Stimulated activated naive CD8-positive, alpha-beta T cell treated with anti-CD3 and anti-CD28 coated beads, Interleukin-15, Interleukin-2, amounts not matched to agents 100 U/mL and 50 U/mL, for 24 hours (primary cell): Measurements from ENCODE around the gene RNF214.
"Not testable (repeated sequence)": the region's sequence is repeated elsewhere in the genome, so short reads cannot be mapped to it uniquely, and the experiment has no call there.

ENCODE experiments used
- ATAC-seq: fragments of 150-1000 bp; cut with Tn5 transposase; one replicate; pipeline ENCODE4 v1.10.0; 2021
- DNase-seq: peaks from one replicate; pipeline ENCODE4 v3.0.0; 2021

Gene RNF214

DNA sequence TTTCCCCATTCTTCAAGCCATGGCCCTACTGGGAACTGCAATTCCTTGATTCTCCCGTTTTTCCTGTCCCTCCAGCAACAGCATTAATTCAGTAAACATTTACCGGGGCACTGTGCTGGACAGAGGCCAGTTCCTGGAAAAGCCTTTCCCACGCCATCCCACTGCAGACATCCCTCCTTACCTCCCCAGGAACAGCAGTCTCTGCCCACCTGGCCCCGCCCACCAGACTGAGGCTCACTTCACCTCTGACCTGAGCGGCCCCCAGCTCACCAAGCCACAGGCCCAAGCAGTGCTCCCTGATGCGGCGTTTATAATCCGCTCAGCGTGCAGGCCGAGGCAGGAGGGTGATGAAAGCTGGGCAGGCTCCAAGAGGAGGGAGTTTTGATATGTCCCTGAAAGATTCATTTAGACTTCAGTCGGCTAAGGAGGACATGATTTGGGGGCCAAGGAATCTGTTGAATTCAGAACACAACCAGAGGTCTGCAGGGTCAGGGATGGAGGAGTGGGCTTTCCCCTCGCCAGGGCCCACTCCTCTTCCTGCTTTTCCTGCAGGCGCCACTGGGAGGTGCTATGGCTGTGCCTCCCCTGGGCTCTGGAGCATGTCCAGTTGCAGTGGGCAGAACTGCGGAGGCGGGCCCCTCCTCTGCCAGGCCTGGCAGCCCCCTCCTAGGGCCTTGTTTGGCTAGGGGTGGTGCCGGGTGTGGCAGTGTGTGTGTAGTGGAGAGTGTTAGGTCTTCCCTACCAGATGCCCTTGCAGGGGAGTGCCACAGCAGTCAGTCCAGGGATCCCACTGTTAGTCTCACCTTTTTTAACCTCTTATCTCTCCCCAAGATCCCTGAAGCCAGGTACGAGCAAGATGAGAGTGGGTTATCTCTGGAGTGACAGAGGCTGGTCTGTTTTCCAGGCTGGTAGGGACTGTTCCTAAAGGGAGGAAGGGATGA, 34.7 kb upstream of the RNF214 start:
- no peak for DNase-seq
- ATAC-seq, result no peak

- ATAC-seq (no peak), DNase-seq (no peak)
Measured at GRCh38 chr11:117198613-117199012, 33.9 kb upstream of the RNF214 start.

- DNase-seq (no peak), ATAC-seq (no peak)
Measured at GRCh38 chr11:117199053-117199915, 33.2 kb upstream of the RNF214 start, which contains the start of gene TAGLN. Gene TAGLN (plus strand): TSS chr11:117199370. CDS start chr11:117203014, 3,644 bp downstream.

- ATAC-seq (no peak), DNase-seq (no peak)
Measured at GRCh38 chr11:117199916-117200812, 32.3 kb upstream of the RNF214 start.

GRCh38 chr11:117200813-117201657, 31.4 kb upstream of the RNF214 start:
- ATAC-seq (no peak), DNase-seq (no peak)

DNA sequence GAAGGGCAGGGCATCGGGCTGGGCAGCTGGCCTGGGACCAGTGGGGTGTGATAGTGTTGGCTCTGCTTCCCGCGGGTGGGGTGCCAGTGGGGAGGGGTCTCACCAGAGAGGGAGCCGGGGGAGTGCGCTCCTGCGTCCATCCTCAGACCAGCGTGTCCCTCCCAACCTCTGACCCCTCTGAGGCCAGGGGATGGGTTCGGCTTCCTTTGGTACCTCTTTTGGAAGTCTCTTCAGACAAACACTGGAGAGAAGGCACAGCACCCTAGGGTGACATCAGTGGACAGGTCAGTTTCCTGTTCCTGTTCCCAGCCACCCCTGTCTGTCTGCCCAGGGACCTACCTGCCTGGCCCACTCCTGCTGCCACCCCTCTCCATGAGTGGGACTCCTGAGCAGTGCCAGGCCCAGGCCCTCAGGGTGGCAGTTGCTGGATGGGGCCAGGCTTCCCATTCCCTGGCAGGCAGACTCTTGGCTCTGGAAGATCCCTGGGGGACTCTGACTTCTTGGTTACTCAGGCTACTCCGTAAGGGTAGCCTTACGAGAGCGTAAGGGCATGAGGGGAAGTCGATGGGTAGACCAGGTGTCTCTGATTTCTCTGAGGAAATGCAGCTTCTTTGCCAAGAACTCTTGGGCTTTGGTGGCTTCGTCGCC, 30.7 kb upstream of the RNF214 start:
- no peak for DNase-seq
- no peak for ATAC-seq

GRCh38 chr11:117202386-117203068, 29.9 kb upstream of the RNF214 start:
- no peak for DNase-seq
- no peak for ATAC-seq

DNA sequence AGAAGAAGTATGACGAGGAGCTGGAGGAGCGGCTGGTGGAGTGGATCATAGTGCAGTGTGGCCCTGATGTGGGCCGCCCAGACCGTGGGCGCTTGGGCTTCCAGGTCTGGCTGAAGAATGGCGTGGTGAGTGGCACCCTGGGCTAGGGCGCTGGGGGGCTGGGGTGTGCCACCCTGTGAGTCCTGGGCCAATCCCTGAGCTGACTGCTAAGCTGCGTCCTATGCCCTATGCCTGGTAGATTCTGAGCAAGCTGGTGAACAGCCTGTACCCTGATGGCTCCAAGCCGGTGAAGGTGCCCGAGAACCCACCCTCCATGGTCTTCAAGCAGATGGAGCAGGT, 29.4 kb upstream of the RNF214 start:
- DNase-seq, result no peak
- no peak for ATAC-seq

DNA sequence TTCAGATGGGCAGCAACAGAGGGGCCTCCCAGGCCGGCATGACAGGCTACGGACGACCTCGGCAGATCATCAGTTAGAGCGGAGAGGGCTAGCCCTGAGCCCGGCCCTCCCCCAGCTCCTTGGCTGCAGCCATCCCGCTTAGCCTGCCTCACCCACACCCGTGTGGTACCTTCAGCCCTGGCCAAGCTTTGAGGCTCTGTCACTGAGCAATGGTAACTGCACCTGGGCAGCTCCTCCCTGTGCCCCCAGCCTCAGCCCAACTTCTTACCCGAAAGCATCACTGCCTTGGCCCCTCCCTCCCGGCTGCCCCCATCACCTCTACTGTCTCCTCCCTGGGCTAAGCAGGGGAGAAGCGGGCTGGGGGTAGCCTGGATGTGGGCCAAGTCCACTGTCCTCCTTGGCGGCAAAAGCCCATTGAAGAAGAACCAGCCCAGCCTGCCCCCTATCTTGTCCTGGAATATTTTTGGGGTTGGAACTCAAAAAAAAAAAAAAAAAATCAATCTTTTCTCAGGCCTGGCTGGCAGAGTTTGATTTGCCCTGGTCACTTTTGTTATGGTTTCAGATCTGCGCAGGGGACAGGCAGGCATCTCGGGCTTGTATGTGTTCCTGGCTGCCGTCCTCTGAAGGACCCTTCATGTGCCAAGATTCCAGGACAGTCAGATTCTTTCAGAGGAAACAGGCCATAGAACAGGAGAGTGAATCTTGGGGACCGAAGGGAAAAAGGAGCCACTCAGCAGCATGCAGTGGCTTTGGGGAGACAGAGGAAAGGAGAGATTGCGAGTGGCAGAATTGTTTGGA, 28.0 kb upstream of the RNF214 start:
- ATAC-seq (no peak), DNase-seq (no peak)

GRCh38 chr11:117205211-117205818, 27.2 kb upstream of the RNF214 start:
- no peak for ATAC-seq

GRCh38 chr11:117206111-117206510, 26.4 kb upstream of the RNF214 start:
- ATAC-seq, DNase-seq: not testable (repeated sequence)

More at GRCh38 chr11:117205211-117205818, 27.2 kb upstream of the RNF214 start:
- DNase-seq, result no peak

GRCh38 chr11:117206859-117207258, 25.6 kb upstream of the RNF214 start:
- ATAC-seq, DNase-seq: not testable (repeated sequence)

DNA sequence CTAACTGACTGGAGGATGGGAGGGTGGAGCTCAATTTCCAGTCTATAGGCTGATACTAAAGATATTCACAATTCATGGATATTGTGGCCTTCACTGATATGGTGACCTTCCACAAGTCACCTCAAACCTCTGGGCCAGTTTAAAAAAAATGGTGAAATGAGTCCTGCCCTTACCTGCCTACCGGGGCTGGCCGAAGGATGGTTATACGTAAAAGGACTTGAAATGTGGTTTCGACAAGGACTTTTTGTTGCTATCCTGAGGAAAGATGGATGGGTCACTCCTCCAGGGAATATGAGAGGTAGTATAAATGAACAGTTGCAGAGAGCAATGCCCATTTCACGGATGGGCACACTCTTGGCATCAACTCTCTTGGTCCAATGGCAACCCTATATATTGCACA, 25.0 kb upstream of the RNF214 start:
- not testable (repeated sequence) for ATAC-seq, DNase-seq

- not testable (repeated sequence) for ATAC-seq, DNase-seq
Measured at GRCh38 chr11:117208710-117209109, 23.8 kb upstream of the RNF214 start.

DNA sequence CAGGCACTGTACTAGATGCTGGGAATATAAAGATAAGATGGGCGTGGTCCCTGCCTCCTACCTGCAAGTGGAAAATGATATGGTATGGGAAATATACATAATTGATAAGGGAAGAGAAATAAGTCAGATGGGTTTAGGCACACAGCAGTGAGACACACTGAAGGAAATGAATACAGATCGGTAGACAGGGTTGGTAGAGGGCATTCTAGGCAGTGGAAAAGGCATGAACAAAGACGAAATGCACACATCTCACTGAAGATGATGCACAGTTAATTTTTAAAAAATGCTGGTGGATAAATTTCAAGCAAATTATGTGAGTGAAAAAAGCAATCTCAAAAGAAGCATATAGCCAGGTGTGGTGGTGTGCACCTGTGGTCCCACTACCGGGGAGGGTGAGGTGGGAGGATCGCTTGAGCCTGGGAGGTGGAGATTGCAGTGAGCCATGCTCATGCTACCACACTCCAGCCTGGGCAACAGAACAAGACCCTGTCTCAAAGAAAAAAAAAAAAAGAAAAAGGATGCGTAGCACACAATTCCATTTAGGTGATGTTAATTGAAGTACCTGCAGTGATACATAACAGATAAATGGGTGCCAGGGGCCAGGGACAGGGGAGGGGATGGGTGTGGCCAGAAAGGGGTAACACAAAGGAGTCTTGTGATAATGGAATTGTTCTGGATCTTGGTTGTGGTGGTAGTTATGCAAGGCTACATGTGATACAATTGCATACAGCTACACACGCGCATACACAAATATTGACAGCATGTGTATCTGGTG, 22.9 kb upstream of the RNF214 start:
- DNase-seq, ATAC-seq: not testable (repeated sequence)

DNA sequence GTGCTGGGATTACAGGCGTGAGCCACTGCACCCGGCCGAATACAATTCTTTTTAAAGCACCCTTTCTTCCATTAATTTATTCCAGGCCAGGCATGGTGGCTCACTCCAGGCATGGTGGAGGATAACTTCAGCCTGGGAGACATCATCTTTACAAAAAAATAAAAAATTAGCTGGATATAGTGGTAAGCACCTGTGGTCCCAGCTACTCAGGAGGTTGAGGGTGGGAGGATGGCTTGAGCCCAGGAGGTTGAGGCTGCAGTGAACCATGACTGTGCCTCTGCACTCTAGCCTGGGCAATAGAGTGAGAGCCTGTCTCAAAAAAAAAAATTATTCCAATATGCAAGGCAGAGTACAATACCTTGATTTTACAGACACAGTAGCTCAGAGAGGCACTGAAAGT, 21.9 kb upstream of the RNF214 start:
- no peak for ATAC-seq
- DNase-seq, result no peak

GRCh38 chr11:117212697-117213355, 19.6 kb upstream of the RNF214 start:
- ATAC-seq, result no peak
- no peak for DNase-seq
